HG02938 (cell line): ENCODE results near the gene SLC10A7.
A peak's percentile ranks its signal among the peaks of the same experiment; 100 is the strongest.

Experiments
- ATAC-seq: cut with Tn5 transposase; IDR thresholded peaks from one replicate; pipeline ENCODE4 v1.9.1; 2021; ENCODE audit warnings: mild to moderate bottlenecking, moderate library complexity; ENCODE audit not compliant: unreplicated experiment

Gene SLC10A7

GRCh38 chr4:146521541-146522097 lies at the start of gene SLC10A7:
TSS of gene SLC10A7 (minus strand) at chr4:146521940. CDS start at chr4:146521717, 223 bp downstream.
- ATAC-seq: peak; percentile 85

GRCh38 chr4:146567396-146567795 lies 45.7 kb upstream of the SLC10A7 start:
- no peak for ATAC-seq

DNA sequence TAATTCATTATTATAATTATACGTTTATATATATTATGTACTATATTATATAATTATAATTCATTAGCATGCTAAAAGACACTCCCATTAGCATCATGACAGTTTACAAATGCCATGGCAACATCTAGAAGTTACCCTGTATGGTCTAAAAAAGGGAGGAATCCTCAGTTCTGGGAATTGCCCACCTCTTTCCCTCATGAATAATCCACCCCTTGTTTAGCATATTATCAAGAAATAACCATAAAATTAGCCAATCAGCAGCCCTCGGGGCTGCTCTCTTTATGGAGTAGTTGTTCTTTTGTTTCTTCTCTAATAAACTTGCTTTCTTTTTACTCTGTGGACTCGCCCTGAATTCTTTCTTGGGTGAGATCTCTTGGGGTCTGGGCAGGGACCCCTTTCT lies 42.8 kb upstream of the SLC10A7 start:
- no peak for ATAC-seq

DNA sequence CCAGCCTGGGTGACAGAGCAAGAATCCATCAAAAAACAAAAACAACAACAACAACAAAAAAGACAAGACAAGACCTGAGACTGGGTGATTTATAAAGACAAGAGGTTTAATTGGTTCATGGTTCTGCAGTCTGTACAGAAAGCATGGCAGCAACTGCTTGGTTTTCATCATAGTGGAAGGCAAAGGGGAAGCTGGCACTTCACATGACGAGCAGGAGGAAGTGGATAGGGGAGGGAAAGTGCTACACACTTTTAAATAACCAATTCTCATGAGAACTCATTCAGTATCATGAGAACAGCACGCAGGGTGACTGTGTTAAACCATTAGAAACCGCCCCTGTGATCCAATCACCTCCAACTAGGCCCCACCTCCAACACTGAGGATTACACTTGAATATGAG lies 28.4 kb upstream of the SLC10A7 start:
- ATAC-seq: no peak

DNA sequence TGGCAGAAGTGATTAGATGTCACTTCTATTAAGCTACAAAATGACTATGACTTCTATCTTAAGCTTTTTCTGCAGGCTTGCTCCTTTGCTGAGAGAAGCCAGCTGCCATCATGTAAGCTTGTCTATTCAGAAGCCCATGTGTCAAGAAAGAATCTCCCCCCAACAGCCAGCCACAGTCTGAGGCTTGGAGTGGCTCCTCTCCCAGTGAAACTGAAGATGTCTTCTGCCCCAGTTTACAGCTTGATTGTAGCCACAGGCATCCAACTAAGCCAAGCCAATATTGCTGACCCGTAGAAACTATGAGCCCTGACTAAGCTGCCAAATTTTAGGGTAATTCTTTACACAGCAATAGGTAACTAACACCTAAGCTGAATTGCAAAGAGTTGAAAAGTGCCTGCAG lies 26.7 kb upstream of the SLC10A7 start:
- no peak for ATAC-seq

DNA sequence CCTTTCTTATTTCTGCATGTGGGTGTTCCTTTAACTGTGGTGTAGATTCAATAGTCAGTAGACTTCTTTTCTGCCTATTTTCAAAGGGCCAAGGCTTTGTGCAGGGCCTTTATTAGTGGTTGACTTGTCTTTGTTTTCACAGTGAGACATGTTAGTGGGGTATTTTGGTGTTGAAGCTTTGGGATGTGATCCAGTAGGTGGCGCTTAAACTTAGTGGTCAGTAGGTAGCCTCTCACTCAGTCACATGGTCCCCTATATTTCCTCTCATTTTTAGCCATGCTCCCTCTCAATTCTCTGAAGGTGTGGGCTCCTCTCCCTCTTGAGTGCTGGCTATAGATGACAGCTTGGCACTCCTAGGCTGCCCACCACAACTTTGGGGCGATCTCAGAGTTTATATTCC lies 23.4 kb upstream of the SLC10A7 start:
- ATAC-seq: peak; percentile 79

- no peak for ATAC-seq
Observed at GRCh38 chr4:146534178-146534577, 12.4 kb upstream of the SLC10A7 start.

- ATAC-seq: no peak
Observed at GRCh38 chr4:146525754-146526153, 4.0 kb upstream of the SLC10A7 start.

DNA sequence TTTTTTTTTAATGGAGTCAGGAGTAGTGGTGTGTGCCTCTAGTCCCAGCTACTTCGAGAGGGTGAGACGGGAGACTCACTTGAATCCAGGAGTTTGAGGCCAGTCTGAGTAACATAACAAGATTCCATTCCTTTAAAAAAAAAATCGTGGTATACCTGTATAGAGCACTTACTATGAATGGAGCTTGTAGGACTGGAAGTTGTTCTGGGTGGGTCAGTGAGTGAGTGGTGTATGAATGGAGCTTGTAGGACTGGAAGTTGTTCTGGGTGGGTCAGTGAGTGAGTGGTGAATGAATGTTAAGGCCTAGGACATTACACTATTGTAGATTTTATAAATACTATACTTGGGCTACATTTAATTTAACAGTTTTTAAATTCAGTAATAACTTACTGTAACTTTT lies 2.9 kb upstream of the SLC10A7 start:
- no peak for ATAC-seq

- peak; percentile 15 for ATAC-seq
Observed at GRCh38 chr4:146522869-146523205, 1.1 kb upstream of the SLC10A7 start.

DNA sequence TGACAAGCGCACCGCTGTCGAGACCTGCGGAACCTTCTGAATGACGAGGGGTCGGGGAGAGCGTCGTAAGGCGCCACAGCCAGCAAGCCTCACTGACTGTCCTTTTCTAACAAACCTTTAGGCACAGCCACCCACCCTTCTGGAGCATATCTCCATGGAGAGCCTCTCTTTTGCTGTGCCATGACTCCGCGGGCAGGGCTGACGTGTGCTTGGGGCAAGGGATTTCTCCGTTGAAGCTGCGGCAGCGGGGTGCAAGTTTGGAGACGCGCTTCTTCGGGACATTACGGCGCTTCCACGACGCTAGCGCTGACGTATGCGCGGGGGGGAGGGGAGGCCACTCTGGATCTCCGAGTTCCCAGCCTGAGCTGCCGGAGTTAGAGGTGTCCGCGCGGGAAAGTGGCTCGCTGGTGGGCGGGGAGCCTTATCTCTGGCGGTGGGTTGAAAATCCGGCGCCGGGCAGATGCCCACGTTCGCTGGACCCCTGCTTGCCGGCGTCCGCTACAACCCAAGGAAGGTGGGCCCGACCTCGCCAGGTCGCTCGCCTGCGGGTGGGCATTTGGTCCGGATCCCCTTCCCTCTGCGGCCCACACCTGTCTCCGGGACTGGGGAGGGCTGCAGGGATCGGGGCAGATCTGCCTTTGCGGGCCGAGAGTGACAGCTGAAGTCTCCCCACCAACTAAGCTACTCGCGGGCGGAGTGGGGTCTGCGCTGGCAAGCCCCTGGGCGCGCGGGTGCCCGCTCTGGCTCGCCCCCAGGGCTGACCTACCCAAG lies 543 bp upstream of the SLC10A7 start:
- ATAC-seq: peak; percentile 79

DNA sequence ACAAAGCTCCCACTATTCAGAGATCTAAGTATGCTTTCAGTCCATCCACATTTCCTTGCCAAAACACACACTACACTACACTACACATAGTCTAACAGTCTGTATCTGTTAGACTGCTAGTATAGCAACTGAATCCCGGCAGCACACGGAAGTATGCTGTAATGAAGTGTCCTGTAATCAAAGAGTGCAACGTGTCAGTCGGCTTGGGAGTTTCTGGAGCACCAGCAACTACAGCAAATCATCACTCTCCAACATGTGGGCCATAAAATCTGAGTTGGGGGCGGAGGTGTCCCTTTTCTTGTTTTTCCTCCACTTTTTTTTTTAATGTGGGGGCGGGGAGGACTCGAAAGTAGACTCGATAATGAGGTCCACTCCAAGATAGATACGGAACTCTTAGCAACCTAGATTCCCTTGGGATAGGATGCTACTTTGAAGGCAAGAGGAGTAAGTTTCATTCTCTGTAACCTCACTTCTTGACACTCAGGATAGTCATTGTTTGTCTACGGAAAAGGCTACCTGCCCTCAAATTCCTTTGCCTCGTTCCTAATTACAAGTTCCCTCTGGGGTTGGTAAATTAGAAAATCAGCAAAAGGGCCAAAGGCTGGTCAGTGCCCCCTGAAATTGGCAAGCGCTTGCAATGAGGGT lies 722 bp downstream of the SLC10A7 start:
- ATAC-seq: peak; percentile 32

DNA sequence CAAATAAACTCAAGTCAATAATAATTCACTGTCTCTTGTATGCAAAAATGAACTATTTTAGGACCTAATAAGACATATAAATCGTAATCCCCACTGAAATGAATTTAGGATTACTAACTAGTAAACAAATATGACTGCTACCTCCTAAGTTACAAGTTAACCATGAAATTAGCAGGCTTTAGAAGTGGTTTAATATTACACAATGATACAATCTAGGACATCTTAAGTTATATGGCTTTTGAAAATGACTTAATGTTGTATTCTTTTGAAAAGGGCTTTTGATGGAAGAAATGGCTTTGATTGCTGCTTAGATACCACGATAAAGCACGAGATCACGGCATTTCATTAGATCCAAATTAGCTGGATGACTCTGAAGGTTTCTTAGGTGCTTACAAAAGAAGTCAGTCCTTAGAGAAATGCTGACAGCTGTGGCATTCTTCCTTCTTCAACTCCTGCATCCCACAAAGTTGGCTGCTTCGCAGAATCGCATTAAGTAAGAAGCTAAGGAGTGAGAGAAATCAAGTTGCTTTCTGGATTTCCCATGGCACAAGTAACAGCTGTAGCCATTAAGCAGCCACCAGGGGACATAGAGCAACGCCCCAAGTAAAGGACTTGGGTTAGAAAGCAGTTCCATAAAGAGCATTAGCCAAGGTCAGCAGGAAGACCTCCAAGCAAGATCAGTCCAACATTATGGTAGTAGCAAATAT lies 6.9 kb downstream of the SLC10A7 start:
- no peak for ATAC-seq

GRCh38 chr4:146513548-146513947 lies 8.2 kb downstream of the SLC10A7 start:
- ATAC-seq: no peak

GRCh38 chr4:146511381-146511780 lies 10.4 kb downstream of the SLC10A7 start:
- no peak for ATAC-seq

DNA sequence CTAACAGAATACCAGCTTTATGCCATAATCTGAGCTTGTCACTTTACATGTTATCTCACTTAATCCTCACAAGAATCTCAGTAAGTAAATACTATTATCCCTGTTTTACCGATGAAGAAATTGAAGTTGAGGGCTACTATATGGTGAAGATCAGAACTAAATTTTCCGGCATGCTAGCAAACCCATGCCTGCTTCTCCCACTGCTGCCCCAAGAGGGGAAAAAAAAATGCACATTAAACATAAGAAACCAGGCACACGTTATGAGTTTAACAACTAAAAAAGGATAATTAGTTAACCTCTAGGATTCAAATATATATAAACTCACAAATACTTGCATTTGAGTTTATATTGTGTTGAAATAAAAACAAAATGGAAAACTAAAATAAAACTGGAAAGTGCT lies 10.8 kb downstream of the SLC10A7 start:
- no peak for ATAC-seq

DNA sequence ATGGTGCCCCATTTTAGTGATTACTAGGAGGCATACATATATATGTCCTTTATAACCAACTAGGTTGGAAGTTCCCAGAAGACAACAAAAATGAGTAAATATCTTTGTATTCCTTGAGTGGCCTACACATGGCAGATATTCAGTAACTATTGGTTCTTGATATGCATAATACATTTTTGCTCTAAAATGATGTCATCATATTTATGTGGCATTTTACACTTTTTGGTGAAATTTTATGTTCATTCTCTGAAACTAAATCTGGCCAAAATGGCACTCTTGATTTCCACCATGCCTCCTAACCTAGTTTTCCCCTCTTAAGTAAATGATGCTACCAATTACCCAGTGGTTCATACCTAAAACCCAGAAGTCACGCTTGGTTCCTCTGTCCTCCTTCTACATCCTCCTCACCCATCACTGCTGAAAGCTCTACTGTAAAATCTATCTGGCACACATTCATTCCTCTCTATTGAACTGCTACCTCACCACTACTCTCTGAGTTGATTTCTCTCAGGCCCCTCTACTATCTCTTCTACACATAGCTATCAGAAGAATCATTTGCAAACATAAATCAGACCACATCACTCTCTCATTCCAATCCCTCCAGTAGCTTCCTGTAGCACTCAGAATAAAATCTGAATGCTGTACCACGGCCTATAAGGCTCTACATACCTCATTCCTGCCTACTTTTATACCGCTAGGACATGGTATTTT lies 13.4 kb downstream of the SLC10A7 start:
- no peak for ATAC-seq

- no peak for ATAC-seq
Observed at GRCh38 chr4:146507632-146508031, 14.1 kb downstream of the SLC10A7 start.

- ATAC-seq: no peak
Observed at GRCh38 chr4:146506272-146506671, 15.5 kb downstream of the SLC10A7 start.

GRCh38 chr4:146500216-146500615 lies 21.5 kb downstream of the SLC10A7 start:
- ATAC-seq: no peak

- ATAC-seq: no peak
Observed at GRCh38 chr4:146498291-146498690, 23.4 kb downstream of the SLC10A7 start.
